ENCODE data around the gene LRRC53. TPM values are rescaled to one million over a fixed set of nuclear protein-coding genes. Genes with fewer than 3 reads are reported as not detected.

Gene LRRC53
- total and polyA plus RNA-seq, 3 experiments from 2014 or later: not detected

- Mint-ChIP-seq H3K4me1 (peaks cover 0 to 9% (median 3%) of the 10 kb centered on the region in 3 donors), H3K36me3 (no peaks in the 10 kb centered on the region), H3K9me3 (no peaks in the 10 kb centered on the region), H3K27ac (no peak overlapping the region), H3K4me3 (no peak overlapping the region), H3K27me3 (peaks cover 0 to 2% of the 10 kb centered on the region in 2 donors)
- H3K27ac ChIP-seq (ENCODE audit: low read depth, low read length): no peak overlapping the region
- no peaks in the 10 kb centered on the region for H3K4me1 ChIP-seq (ENCODE audit: insufficient read depth, low read length)
- ChIA-PET POLR2A (no interaction called here), CTCF (interaction anchor here (1.1 kb wide), 1 partner anchor 9 kb away, joined by 4 read pairs; no protein-coding TSS in a partner anchor)
- no peak for DNase-seq
- H3K27me3 ChIP-seq (ENCODE audit: insufficient read depth, low read length, poor library complexity, severe bottlenecking): no peaks in the 10 kb centered on the region
- no peaks in the 10 kb centered on the region for H3K36me3 ChIP-seq (ENCODE audit: insufficient read depth, low read length)
- H3K9me3 ChIP-seq (ENCODE audit: low read length): no peaks in the 10 kb centered on the region
- no peak overlapping the region for H3K4me3 ChIP-seq (ENCODE audit: low read length)
Measured at GRCh38 chr1:74504933-74505512, 7.4 kb downstream of the LRRC53 start.

GRCh38 chr1:74504125-74504932, 8.1 kb downstream of the LRRC53 start:
- no peaks in the 10 kb centered on the region for H3K27me3 ChIP-seq (ENCODE audit: insufficient read depth, low read length, poor library complexity, severe bottlenecking)
- POLR2A ChIA-PET: no interaction called here
- CTCF ChIA-PET: no interaction called here

GRCh38 chr1:74502858-74503257, 9.6 kb downstream of the LRRC53 start:
- ChIA-PET POLR2A (no interaction called here), CTCF (no interaction called here)
- no peaks in the 10 kb centered on the region for H3K9me3 Mint-ChIP-seq

More at GRCh38 chr1:74504125-74504932, 8.1 kb downstream of the LRRC53 start:
- H3K27ac ChIP-seq (ENCODE audit: low read depth, low read length): no peak overlapping the region
- no peaks in the 10 kb centered on the region for H3K36me3 ChIP-seq (ENCODE audit: insufficient read depth, low read length)
- Mint-ChIP-seq H3K27ac (no peak overlapping the region), H3K36me3 (no peaks in the 10 kb centered on the region), H3K9me3 (no peaks in the 10 kb centered on the region), H3K4me3 (peak overlapping the region in 1 of 7 donors; percentile 23), H3K4me1 (peaks cover 0 to 9% (median 3%) of the 10 kb centered on the region in 3 donors), H3K27me3 (peaks cover 0 to 2% of the 10 kb centered on the region in 2 donors)
- DNase-seq: peak in 1 of 5 donors; percentile 11
- no peaks in the 10 kb centered on the region for H3K9me3 ChIP-seq (ENCODE audit: low read length)
- no peaks in the 10 kb centered on the region for H3K4me1 ChIP-seq (ENCODE audit: insufficient read depth, low read length)
- H3K4me3 ChIP-seq (ENCODE audit: low read length): no peak overlapping the region

GRCh38 chr1:74502432-74502831, 10.0 kb downstream of the LRRC53 start:
- no peaks in the 10 kb centered on the region for H3K27me3 ChIP-seq (ENCODE audit: insufficient read depth, low read length, poor library complexity, severe bottlenecking)
- no peaks in the 10 kb centered on the region for H3K4me1 ChIP-seq (ENCODE audit: insufficient read depth, low read length)
- Mint-ChIP-seq H3K9me3 (no peaks in the 10 kb centered on the region), H3K27ac (peak overlapping the region in 1 of 8 donors; percentile 23), H3K4me3 (no peak overlapping the region), H3K27me3 (peaks cover 0 to 2% of the 10 kb centered on the region in 2 donors), H3K4me1 (peaks cover 0 to 9% (median 3%) of the 10 kb centered on the region in 3 donors), H3K36me3 (no peaks in the 10 kb centered on the region)
- H3K36me3 ChIP-seq (ENCODE audit: insufficient read depth, low read length): no peaks in the 10 kb centered on the region
- H3K27ac ChIP-seq (ENCODE audit: low read depth, low read length): no peak overlapping the region
- no peak for DNase-seq
- ChIA-PET CTCF (no interaction called here), POLR2A (no interaction called here)
- no peaks in the 10 kb centered on the region for H3K9me3 ChIP-seq (ENCODE audit: low read length)
- H3K4me3 ChIP-seq (ENCODE audit: low read length): no peak overlapping the region

More at GRCh38 chr1:74502858-74503257, 9.6 kb downstream of the LRRC53 start:
- DNase-seq: no peak
- Histone ChIP-seq H3K27ac (ENCODE audit: low read depth, low read length) (no peak overlapping the region), H3K27me3 (ENCODE audit: insufficient read depth, low read length, poor library complexity, severe bottlenecking) (no peaks in the 10 kb centered on the region), H3K4me1 (ENCODE audit: insufficient read depth, low read length) (no peaks in the 10 kb centered on the region), H3K4me3 (ENCODE audit: low read length) (no peak overlapping the region), H3K9me3 (ENCODE audit: low read length) (no peaks in the 10 kb centered on the region), H3K36me3 (ENCODE audit: insufficient read depth, low read length) (no peaks in the 10 kb centered on the region)
- no peaks in the 10 kb centered on the region for H3K36me3 Mint-ChIP-seq
- H3K27ac Mint-ChIP-seq: no peak overlapping the region
- H3K27me3 Mint-ChIP-seq: peaks cover 0 to 2% of the 10 kb centered on the region in 2 donors
- H3K4me1 Mint-ChIP-seq: peaks cover 0 to 9% (median 3%) of the 10 kb centered on the region in 3 donors
- no peak overlapping the region for H3K4me3 Mint-ChIP-seq

- POLR2A ChIA-PET: no interaction called here
- CTCF ChIA-PET: no interaction called here
- no peaks in the 10 kb centered on the region for H3K27me3 Mint-ChIP-seq
Measured at GRCh38 chr1:74498901-74499300, 13.5 kb downstream of the LRRC53 start.

GRCh38 chr1:74496669-74497068, 15.7 kb downstream of the LRRC53 start:
- Mint-ChIP-seq H3K9me3 (no peaks in the 10 kb centered on the region), H3K27me3 (no peaks in the 10 kb centered on the region), H3K27ac (no peak overlapping the region), H3K4me3 (no peak overlapping the region), H3K4me1 (no peaks in the 10 kb centered on the region), H3K36me3 (no peaks in the 10 kb centered on the region)
- Histone ChIP-seq H3K27me3 (ENCODE audit: insufficient read depth, low read length, poor library complexity, severe bottlenecking) (no peaks in the 10 kb centered on the region), H3K4me1 (ENCODE audit: insufficient read depth, low read length) (no peaks in the 10 kb centered on the region), H3K4me3 (ENCODE audit: low read length) (no peak overlapping the region), H3K36me3 (ENCODE audit: insufficient read depth, low read length) (no peaks in the 10 kb centered on the region), H3K9me3 (ENCODE audit: low read length) (no peaks in the 10 kb centered on the region), H3K27ac (ENCODE audit: low read depth, low read length) (no peak overlapping the region)
- POLR2A ChIA-PET: no interaction called here
- DNase-seq: no peak
- CTCF ChIA-PET: no interaction called here

More at GRCh38 chr1:74498901-74499300, 13.5 kb downstream of the LRRC53 start:
- Histone ChIP-seq H3K9me3 (ENCODE audit: low read length) (no peaks in the 10 kb centered on the region), H3K4me1 (ENCODE audit: insufficient read depth, low read length) (no peaks in the 10 kb centered on the region), H3K36me3 (ENCODE audit: insufficient read depth, low read length) (no peaks in the 10 kb centered on the region), H3K4me3 (ENCODE audit: low read length) (no peak overlapping the region), H3K27me3 (ENCODE audit: insufficient read depth, low read length, poor library complexity, severe bottlenecking) (no peaks in the 10 kb centered on the region), H3K27ac (ENCODE audit: low read depth, low read length) (no peak overlapping the region)
- DNase-seq: no peak
- Mint-ChIP-seq H3K4me3 (no peak overlapping the region), H3K27ac (no peak overlapping the region), H3K36me3 (no peaks in the 10 kb centered on the region), H3K9me3 (no peaks in the 10 kb centered on the region), H3K4me1 (peaks cover 0 to 5% (median 0%) of the 10 kb centered on the region in 3 donors)

GRCh38 chr1:74486036-74486435, 26.4 kb downstream of the LRRC53 start:
- Mint-ChIP-seq H3K27me3 (no peaks in the 10 kb centered on the region), H3K4me3 (no peak overlapping the region), H3K4me1 (no peaks in the 10 kb centered on the region), H3K9me3 (no peaks in the 10 kb centered on the region), H3K27ac (no peak overlapping the region), H3K36me3 (no peaks in the 10 kb centered on the region)
- H3K36me3 ChIP-seq (ENCODE audit: insufficient read depth, low read length): no peaks in the 10 kb centered on the region
- H3K4me3 ChIP-seq (ENCODE audit: low read length): no peak overlapping the region
- ChIA-PET CTCF (no interaction called here), POLR2A (no interaction called here)
- no peaks in the 10 kb centered on the region for H3K9me3 ChIP-seq (ENCODE audit: low read length)
- no peak overlapping the region for H3K27ac ChIP-seq (ENCODE audit: low read depth, low read length)
- DNase-seq: no peak
- H3K4me1 ChIP-seq (ENCODE audit: insufficient read depth, low read length): no peaks in the 10 kb centered on the region
- H3K27me3 ChIP-seq (ENCODE audit: insufficient read depth, low read length, poor library complexity, severe bottlenecking): no peaks in the 10 kb centered on the region

GRCh38 chr1:74485622-74486021, 26.8 kb downstream of the LRRC53 start:
- no peak overlapping the region for H3K4me3 Mint-ChIP-seq
- Histone ChIP-seq H3K4me3 (ENCODE audit: low read length) (no peak overlapping the region), H3K9me3 (ENCODE audit: low read length) (no peaks in the 10 kb centered on the region), H3K27ac (ENCODE audit: low read depth, low read length) (no peak overlapping the region), H3K4me1 (ENCODE audit: insufficient read depth, low read length) (no peaks in the 10 kb centered on the region), H3K27me3 (ENCODE audit: insufficient read depth, low read length, poor library complexity, severe bottlenecking) (no peaks in the 10 kb centered on the region), H3K36me3 (ENCODE audit: insufficient read depth, low read length) (no peaks in the 10 kb centered on the region)
- no peaks in the 10 kb centered on the region for H3K9me3 Mint-ChIP-seq
- H3K27me3 Mint-ChIP-seq: no peaks in the 10 kb centered on the region
- ChIA-PET CTCF (no interaction called here), POLR2A (no interaction called here)
- H3K27ac Mint-ChIP-seq: no peak overlapping the region
- DNase-seq: no peak
- no peaks in the 10 kb centered on the region for H3K4me1 Mint-ChIP-seq
- H3K36me3 Mint-ChIP-seq: no peaks in the 10 kb centered on the region
